K562 (cell line): ENCODE measurements around the gene LLGL2. TPM values are rescaled to one million over a fixed set of nuclear protein-coding genes. Genes with fewer than 3 reads are reported as not detected.

Experiments
- BHLHE40 ChIP-seq: IDR thresholded peaks from 2 replicates; pipeline ENCODE4 v1.6.1; 2011; ENCODE audit warnings: low read length, improper control_type of control experiment
- CBX3 ChIP-seq, 2 experiments: IDR thresholded peaks; 1 replicate in 1 of 2; 2 replicates in 1 of 2; pipeline ENCODE4 v1.6.1; 2012; ENCODE audit warnings: inconsistent platforms in 2 of 2, low read length in 2 of 2, borderline replicate concordance in 1 of 2, control low read depth in 1 of 2
- CEBPG ChIP-seq, 3 experiments: fragments of 200-800 bp in 1 of 3; sonication (Bioruptor generic) in 1 of 3; sonication (generic) in 1 of 3; formaldehyde crosslinking in 1 of 3; IDR thresholded peaks in 2 of 3; conservative IDR thresholded peaks in 1 of 3; 2 replicates each; pipeline versions ENCODE4 v1.6.1 to v1.8.0; 2016 to 2022; ENCODE audit warnings: missing compliant biosample characterization in 2 of 3, missing genetic modification characterization in 2 of 3, mild to moderate bottlenecking in 1 of 3, missing genetic modification reagents in 1 of 3
- DNMT1 ChIP-seq: fragments of 450-650 bp; IDR thresholded peaks from 2 replicates; pipeline ENCODE4 v1.6.1; 2016; ENCODE audit warnings: antibody characterized with exemption, mild to moderate bottlenecking
- E2F5 ChIP-seq: sonication (generic); formaldehyde crosslinking; IDR thresholded peaks from 2 replicates; pipeline ENCODE4 v1.8.0; 2022; ENCODE audit warnings: mild to moderate bottlenecking, missing genetic modification reagents
- KDM1A ChIP-seq, 2 experiments: fragments of 450-650 bp; IDR thresholded peaks; 2 replicates each; pipeline ENCODE4 v1.6.1; 2016; ENCODE audit warnings: mild to moderate bottlenecking in 2 of 2
- KDM2B ChIP-seq: fragments of 250-450 bp; sonication (Bioruptor Pico); IDR thresholded peaks from 2 replicates; pipeline ENCODE4 v1.8.0; 2021; ENCODE audit warnings: mild to moderate bottlenecking, moderate library complexity
- KLF13 ChIP-seq: fragments of 450-650 bp; IDR thresholded peaks from 2 replicates; pipeline ENCODE4 v1.6.1; 2016; ENCODE audit warnings: missing genetic modification characterization, low read depth, mild to moderate bottlenecking, missing compliant biosample characterization, moderate library complexity, borderline replicate concordance
- MCM7 ChIP-seq, 2 experiments: fragments of 450-650 bp; IDR thresholded peaks; 2 replicates each; pipeline ENCODE4 v1.6.1; 2016 to 2018
- MTA2 ChIP-seq: fragments of 450-650 bp; IDR thresholded peaks from 2 replicates; pipeline ENCODE4 v1.6.1; 2016; ENCODE audit warnings: low read depth
- PTBP1 ChIP-seq: fragments of 200-400 bp; formaldehyde crosslinking; IDR thresholded peaks from 2 replicates; pipeline ENCODE4 v1.6.1; 2017; ENCODE audit warnings: low read depth, low read length
- RHOXF2B ChIP-seq: fragments of 250-450 bp; sonication (Bioruptor Pico); conservative IDR thresholded peaks from 2 replicates; pipeline ENCODE4 v1.5.1; 2021
- SIN3A ChIP-seq, 2 experiments: fragments of 150-350 bp in 1 of 2; IDR thresholded peaks; 2 replicates each; pipeline ENCODE4 v1.6.1; 2011 to 2016; ENCODE audit warnings: borderline replicate concordance in 2 of 2, low read depth in 2 of 2, low read length in 2 of 2, mild to moderate bottlenecking in 2 of 2, moderate library complexity in 2 of 2; ENCODE audit not compliant: control insufficient read depth in 1 of 2
- ZBTB8A ChIP-seq: fragments of 450-650 bp; IDR thresholded peaks from 2 replicates; pipeline ENCODE4 v1.6.1; 2018; ENCODE audit warnings: mild to moderate bottlenecking, moderate library complexity; ENCODE audit not compliant: partially characterized antibody
- ZMIZ1 ChIP-seq, 2 experiments: fragments of 150-350 bp in 1 of 2; IDR thresholded peaks; 2 replicates each; pipeline ENCODE4 v1.6.1; 2012 to 2016; ENCODE audit warnings: low read depth in 2 of 2, low read length in 2 of 2, mild to moderate bottlenecking in 1 of 2, moderate library complexity in 1 of 2
- ZNF197 ChIP-seq: fragments of 200-800 bp; sonication (Bioruptor generic); IDR thresholded peaks from 2 replicates; pipeline ENCODE4 v1.6.1; 2016; ENCODE audit warnings: low read depth, missing genetic modification characterization, missing compliant biosample characterization
- ZNF589 ChIP-seq: fragments of 200-800 bp; sonication (Bioruptor generic); IDR thresholded peaks from 2 replicates; pipeline ENCODE4 v1.6.1; 2016; ENCODE audit warnings: low read depth, missing genetic modification characterization, missing compliant biosample characterization
- ZNF707 ChIP-seq: fragments of 250-450 bp; sonication (Bioruptor Pico); conservative IDR thresholded peaks from 2 replicates; pipeline ENCODE4 v1.8.0; 2022; ENCODE audit warnings: inconsistent platforms, mild to moderate bottlenecking, moderate library complexity
- ZNF778 ChIP-seq: fragments of 450-650 bp; formaldehyde crosslinking; IDR thresholded peaks from 2 replicates; pipeline ENCODE4 v1.4.0; 2020; ENCODE audit warnings: mild to moderate bottlenecking, moderate library complexity
- polyA plus RNA-seq, 8 experiments: library from polyadenylated mRNA; depleted of rRNA in 4 of 8; stranded (reverse) in 5 of 8; unstranded in 3 of 8; fragments of >200 nt; fragmentation: Nextera tagmentation in 2 of 8; fragmentation: Illumina TruSeq in 1 of 8; extraction: Ambion mirVana in 2 of 8; extraction: Trizol in 1 of 8; gene quantifications; 2 replicates each; pipeline versions ENCODE4 v1.2.1 to v1.2.3, GENCODE V29; 2011 to 2014; ENCODE audit warnings: inconsistent platforms in 1 of 8, missing spikeins in 1 of 8
- total RNA-seq, 7 experiments: library from RNA; depleted of rRNA in 6 of 7; stranded (reverse); fragments of >200 nt in 6 of 7; fragmentation: Illumina TruSeq in 2 of 7; extraction: Trizol in 2 of 7; gene quantifications; 2 replicates each; pipeline versions ENCODE4 v1.2.1 to v1.2.3, GENCODE V29; 2011 to 2021; ENCODE audit warnings: low replicate concordance in 1 of 7
- TF ChIP-seq, protein P1 (sequence below): fragments of 450-650 bp; IDR thresholded peaks from 2 replicates; pipeline ENCODE4 v1.7.0; 2016; ENCODE audit warnings: borderline replicate concordance

LLGL2 gene
- total and polyA plus RNA-seq, 9 of the 15 experiments (the other 6 are each of a cell fraction or from before 2014, with no cell fraction given) = 0.32 to 24.4 (median 10.2) TPM

DNA sequence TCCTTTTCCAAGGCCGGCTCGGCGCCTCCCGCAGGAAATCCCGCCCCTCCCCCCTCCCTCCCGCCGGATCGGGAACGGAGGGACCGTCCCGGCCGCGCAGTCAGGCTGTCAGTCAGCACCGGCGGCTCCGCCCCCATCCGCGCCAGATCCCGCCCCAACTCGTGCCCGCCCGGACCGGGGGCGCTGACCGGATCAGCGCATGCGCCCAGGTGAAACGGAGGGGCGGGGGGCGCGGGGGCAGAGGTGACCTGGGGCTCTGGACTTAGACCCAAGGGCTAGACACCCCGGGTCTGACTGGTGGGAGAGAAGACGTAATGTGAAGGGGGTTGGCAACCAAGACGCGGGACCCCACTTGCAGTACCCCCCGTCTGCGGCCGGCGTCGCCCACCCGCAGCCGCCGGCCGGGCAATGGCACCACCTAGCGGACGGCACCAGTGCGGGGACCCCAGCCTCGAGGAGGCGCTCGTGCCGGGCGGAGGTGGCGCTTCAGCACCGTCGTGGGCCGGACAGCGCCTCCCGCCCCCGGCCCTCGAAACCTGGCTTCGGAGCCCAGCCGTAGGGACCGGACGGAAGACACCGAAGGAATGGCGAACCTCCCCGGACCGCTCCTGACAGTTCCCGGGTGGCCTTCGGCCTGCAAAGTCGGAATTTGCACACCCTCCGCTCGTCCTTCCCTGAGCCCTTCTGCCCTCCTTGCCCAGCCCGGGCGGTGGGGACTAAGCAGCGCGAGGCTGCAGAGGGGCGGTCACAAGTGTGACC, 9.8 kb upstream of the LLGL2 start, which contains the start of gene CASKIN2 (continued):
- TF ChIP-seq ZMIZ1 (IDR thresholded peaks at IDR 0.05; ENCODE audit: low read depth in 2 of 2, low read length in 2 of 2) = no peak
- TF ChIP-seq SIN3A (IDR thresholded peaks at IDR 0.05; ENCODE audit: borderline replicate concordance in 2 of 2, control insufficient read depth in 1 of 2, low read depth in 2 of 2, low read length in 2 of 2) = peak; percentile 95 to 100
- peak; percentile 81 for TF ChIP-seq BHLHE40
- no peak for TF ChIP-seq ZNF778 (CRISPR knock-in tag)
- TF ChIP-seq ZNF197 = no peak
- TF ChIP-seq, protein P1, sequence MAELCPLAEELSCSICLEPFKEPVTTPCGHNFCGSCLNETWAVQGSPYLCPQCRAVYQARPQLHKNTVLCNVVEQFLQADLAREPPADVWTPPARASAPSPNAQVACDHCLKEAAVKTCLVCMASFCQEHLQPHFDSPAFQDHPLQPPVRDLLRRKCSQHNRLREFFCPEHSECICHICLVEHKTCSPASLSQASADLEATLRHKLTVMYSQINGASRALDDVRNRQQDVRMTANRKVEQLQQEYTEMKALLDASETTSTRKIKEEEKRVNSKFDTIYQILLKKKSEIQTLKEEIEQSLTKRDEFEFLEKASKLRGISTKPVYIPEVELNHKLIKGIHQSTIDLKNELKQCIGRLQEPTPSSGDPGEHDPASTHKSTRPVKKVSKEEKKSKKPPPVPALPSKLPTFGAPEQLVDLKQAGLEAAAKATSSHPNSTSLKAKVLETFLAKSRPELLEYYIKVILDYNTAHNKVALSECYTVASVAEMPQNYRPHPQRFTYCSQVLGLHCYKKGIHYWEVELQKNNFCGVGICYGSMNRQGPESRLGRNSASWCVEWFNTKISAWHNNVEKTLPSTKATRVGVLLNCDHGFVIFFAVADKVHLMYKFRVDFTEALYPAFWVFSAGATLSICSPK = no peak
- peak in 1 of 2 experiments; percentile 68; a peak in 1 of 3 replicates for TF ChIP-seq CBX3 (IDR thresholded peaks at IDR 0.05; ENCODE audit: borderline replicate concordance in 1 of 2, low read length in 2 of 2)
- TF ChIP-seq KDM1A (IDR thresholded peaks at IDR 0.05) = no peak
- no peak for TF ChIP-seq KLF13
- TF ChIP-seq RHOXF2B (CRISPR knock-in tag) = no peak; the same call in 1 of the 2 replicates
- TF ChIP-seq KDM2B (CRISPR knock-in tag) = no peak
- no peak for TF ChIP-seq ZNF707 (CRISPR knock-in tag)
- no peak for TF ChIP-seq DNMT1
- no peak for TF ChIP-seq PTBP1
- no peak for TF ChIP-seq ZBTB8A
- TF ChIP-seq CEBPG (CRISPR knock-in tag; IDR thresholded peaks at IDR 0.05) = peak; percentile 64; the same call in 1 of the 2 replicates
- no peak for TF ChIP-seq CEBPG (tag; conservative IDR thresholded peaks at IDR 0.05 in 1 of 2, IDR thresholded peaks at IDR 0.05 in 1 of 2)
- no peak for TF ChIP-seq MTA2
- TF ChIP-seq MCM7 (IDR thresholded peaks at IDR 0.05) = no peak
- TF ChIP-seq ZNF589 (CRISPR knock-in tag) = peak; percentile 87
- peak; percentile 89; the same call in 1 of the 2 replicates for TF ChIP-seq E2F5 (CRISPR knock-in tag)
